Activated CD8-positive, alpha-beta memory T cell treated with anti-CD3 and anti-CD28 coated beads for 1 hour (primary cell): Measurements from ENCODE around the gene VWF.
"Not testable (repeated sequence)": the region's sequence is repeated elsewhere in the genome, so short reads cannot be mapped to it uniquely, and the experiment has no call there.

Source experiments
- DNase-seq, 2 donors: peaks; one replicate each; pipeline ENCODE4 v3.0.0-alpha.2; 2020; ENCODE audit warnings: low read depth in 1 of 2; ENCODE audit errors: extremely low read depth in 1 of 2

Gene VWF

DNA sequence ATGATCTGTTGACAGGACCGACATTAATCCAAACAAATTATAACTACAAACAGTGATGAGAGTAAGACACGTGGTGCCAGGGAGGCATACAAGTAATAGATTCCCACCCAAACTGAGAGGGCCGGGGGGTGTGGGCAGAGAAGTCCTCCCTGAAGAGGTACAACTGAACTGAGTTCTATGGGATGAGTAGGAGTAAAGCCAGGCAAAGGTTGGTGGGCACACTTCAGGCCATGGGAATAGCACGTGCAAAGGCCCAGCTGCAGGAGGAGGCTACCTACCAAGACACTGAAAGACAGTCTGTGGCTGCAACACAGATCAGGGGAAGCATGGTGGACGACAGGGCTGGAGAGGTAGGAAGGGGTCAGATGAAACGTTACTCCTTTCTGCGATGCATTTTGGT, 22.0 kb upstream of the VWF start:
- no peak for DNase-seq

DNA sequence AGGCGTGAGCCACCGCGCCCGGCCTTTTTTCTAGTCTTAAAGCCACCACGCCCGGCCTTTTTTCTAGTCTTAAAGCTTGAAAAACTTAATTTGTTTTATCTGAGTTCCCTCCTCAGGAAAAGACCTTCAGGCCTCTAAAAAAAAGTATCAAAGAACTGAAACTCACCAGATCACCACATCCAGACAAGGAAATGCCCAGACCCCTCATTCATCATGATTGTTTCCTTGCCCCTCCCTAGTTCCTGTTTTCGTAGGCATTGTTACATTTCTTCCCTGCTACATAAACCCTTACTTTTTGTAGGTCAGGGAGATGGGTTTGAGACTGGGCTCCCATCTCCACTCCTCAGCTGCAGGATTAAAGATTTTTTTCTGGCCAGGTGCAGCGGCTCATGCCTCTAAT, 21.1 kb upstream of the VWF start:
- DNase-seq: no peak

DNA sequence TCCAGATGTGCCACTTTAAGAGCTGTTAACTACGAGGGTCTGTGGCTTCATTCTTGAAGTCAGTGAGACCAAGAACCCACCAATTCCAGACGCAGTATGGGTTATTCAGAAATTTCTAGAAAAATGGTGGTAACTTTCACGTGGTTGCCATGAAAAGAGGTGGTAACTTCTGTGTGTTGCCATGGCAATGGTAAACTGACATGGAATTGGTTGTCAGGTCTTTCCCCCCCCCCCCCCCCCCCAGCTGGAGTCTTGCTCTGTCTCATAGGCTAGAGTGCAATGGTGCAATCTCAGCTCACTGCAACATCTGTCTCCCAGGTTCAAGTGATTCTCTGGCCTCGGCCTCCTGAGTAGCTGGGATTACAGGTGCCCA, 18.8 kb upstream of the VWF start:
- DNase-seq: no peak

- not testable (repeated sequence) for DNase-seq
Measured at GRCh38 chr12:6142368-6143302, 18.2 kb upstream of the VWF start.

DNA sequence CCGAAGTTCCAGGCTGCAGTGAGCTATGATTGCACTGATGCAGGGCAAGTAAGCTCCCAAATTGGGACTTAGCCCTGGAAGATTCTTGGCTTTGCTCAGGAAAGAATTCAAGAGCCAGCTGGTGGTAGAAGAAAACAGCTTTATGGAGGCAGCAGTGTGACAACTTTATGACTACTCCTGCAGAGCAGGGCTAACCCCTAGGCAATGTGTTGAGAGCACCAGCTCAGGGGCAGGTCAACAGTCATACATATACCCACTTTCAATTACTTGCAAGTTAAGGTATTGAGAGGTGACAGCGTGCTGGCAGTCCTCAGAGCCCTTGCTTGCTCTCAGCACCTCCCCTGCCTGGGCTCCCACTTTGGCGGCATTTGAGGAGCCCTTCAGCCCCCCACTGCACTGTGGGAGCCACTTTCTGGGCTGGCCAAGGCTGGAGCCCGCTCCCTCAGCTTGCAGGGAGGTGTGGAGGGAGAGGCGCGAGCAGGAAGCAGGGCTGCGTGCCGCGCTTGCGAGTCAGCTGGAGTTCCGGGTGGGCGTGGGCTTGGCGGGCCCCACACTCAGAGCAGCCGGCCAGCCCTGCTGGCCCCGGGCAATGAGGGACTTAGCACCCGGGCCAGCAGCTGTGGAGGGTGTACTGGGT, 17.4 kb upstream of the VWF start:
- not testable (repeated sequence) for DNase-seq

DNA sequence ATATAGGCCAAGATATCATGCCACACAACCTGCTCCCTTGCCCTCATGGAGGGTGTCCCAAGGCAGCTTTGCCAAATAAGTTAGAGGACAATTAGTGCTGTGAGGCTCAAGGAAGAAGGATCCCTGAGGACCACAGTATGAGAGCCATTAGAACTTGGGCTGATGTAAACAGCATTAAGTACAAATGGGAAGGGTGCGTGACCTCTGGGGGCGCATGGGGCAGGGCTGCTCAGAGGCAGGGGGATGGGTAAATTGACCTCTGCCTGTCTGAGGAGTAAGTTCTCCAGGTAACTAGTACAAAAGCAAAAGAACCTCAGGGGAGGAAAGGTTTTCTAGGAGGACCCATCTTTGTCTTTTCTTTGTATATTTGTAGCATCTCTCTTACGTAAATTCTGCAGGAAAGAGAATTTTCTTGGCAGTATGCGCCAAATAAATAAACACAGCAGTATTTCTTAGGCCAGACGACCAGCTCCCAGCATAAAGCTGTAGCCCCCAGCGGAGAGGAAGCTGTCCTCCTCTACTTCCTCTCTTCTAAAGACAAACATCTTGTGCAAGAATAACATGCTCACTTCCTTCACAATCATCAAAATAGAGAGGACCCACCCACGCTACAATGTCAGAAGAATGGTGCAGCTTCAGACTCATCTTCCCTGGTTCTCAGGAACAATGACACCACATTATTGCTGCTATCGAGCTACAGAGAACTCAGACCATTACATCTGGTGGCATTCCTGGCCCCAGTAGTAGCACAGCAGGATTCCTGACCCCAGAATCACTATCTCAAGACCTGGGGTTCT, 16.4 kb upstream of the VWF start:
- no peak for DNase-seq

- DNase-seq: no peak
Measured at GRCh38 chr12:6135071-6135470, 10.6 kb upstream of the VWF start.

DNA sequence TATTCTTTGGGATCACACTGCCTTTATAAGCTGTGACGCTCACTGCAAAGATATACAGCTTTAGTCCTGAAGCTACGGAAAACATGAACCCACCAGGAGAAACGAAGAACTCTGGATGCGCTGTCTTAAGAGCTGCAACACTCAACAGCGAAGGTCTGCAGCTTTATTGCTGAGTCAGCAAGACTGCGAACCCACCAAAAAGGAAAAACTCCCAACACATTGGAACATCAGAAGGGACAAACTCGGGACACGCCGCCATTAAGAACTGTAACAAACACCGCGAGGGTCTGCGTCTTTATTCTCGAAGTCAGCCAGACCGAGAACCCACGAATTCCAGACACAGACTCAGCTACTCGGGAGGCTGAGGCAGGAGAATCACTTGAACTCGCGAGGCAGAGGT, 9.2 kb upstream of the VWF start:
- no peak for DNase-seq

DNA sequence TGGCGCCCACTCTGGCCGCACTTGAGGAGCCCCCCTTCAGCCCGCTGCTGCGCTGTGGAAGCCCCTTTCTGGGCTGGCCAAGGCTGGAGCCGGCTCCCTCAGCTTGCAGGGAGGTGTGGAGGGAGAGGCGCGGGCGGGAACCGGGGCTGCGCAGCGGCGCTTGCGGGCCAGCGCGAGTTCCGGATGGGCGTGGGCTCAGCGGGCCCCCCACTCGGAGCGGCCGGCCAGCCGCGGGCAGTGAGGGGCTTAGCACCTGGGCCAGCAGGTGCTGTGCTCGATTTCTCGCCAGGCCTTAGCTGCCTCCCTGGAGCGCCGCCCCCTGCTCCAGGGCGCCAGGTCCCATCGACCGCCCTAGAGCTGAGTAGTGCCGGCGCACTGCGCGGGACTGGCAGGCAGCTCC, 8.0 kb upstream of the VWF start:
- no peak for DNase-seq

GRCh38 chr12:6125310-6125608, 789 bp upstream of the VWF start:
- no peak for DNase-seq

DNA sequence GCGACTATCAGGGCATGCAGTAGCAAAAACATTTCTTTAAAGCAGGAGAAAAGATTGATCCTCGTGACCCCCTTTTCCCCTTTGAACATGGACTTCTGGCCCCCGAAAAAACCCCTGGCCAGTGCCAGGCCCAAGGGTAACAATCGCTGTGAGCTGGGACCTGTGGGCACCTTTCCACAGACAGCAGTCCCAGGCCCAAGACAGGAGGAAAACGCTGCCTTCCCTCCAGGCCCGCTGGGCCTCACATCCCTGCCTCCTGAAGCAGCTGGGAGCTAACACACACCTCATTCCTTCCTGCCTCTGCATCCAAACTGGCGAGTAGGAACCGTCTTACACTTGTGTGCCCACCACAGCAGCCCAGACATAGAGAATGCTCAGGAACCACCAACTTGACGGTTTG, 1.2 kb downstream of the VWF start:
- no peak for DNase-seq

GRCh38 chr12:6122201-6122600, 2.3 kb downstream of the VWF start:
- DNase-seq: no peak

- no peak for DNase-seq
Measured at GRCh38 chr12:6120796-6121473, 3.5 kb downstream of the VWF start.

- DNase-seq: no peak
Measured at GRCh38 chr12:6118891-6119568, 5.4 kb downstream of the VWF start.

GRCh38 chr12:6116471-6117021, 7.9 kb downstream of the VWF start:
- no peak for DNase-seq

- DNase-seq: no peak
Measured at GRCh38 chr12:6115389-6115788, 9.1 kb downstream of the VWF start.

DNA sequence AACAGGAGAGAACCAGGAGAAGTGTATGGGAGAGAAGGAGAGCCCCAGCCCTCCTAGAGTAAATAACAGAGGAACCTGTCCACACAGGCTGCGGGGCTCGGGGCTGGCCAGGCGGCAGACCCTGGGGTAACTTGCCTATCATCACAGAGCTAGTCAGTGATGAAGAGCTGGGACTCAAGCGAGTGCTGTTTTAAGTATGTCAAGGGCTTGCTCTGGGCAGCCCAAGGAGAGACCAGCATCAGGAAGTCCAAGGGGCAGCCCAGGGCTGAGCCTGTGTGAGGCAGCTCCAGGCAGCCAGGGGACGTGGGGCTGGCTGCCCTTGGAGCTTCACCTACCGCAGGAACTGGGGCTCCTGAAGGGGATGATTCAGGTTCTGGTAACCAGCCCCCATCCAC, 10.0 kb downstream of the VWF start:
- DNase-seq: no peak

DNA sequence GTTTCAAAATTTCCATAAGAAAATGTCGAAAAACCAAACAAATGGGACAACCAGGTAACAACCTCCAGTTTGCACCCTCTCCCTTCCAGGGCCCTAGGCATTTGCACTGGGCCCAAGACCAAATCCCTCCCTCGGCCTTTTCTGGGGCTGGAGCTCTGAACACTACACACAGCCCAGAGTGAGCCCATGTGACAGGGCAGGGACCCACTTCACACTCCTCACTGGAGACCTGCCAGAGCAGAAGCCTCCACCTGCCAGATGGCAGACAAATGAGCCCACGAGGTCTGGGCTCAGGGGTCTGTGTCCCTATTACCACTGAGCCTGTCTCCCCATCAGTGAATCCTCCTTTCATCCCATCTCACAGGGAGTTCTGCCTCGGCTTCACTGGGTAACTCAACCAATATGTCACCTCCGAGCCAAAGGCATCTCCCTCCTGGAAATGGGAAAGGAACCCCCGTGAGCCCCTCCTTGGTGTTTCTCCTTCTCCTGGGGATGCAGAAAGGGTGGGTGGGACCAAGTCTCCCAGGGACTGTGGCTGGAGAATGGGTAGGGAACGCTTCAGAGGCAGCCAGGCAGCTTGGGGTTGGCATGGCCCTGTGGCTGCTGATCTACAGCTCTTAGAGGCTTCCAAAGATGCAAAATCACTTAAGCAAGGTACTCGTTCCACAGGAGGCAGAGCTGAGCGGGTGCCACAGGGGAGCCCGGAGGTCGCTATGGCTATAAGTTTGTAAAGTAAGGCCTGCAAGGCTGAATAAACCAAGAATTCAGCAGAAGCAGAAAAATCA, 10.6 kb downstream of the VWF start:
- DNase-seq: no peak

DNA sequence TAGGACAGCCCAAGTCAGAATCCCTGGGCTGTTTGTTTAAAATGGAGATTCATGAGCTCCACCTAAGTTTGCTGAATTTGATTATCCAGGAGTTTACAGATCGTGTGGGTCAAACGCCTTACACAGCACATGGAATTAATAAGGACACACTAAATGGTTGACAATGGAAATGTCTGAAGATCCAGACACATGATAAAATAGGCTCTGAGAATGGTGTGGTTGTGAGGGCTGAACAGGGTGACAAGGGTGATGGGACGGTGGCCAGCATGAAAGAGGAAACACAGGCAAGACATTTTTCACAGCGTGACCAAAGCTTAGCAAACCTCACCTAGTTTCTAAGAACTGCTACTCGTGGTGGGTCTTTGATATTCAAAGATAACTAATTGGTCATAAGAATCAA, 12.5 kb downstream of the VWF start:
- no peak for DNase-seq

DNA sequence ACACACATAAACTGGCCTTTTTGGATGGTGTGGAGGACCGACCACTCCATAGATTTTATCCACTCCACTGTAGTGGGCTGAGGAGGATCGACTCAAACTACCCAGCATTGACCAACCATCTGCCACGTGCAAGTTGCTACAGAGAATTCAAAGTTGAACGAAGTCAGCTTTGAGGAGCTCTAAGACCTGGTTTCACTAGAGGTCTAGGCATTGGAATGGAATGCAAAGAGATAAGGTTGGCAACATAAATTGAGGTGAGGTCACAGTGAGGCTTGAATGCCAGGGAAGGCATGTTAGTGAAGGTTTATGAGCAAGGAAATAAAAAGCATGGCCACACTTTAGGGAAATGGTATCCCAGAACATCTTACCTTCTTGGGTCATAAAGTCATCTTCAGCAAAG, 14.5 kb downstream of the VWF start:
- DNase-seq: no peak
